Keratinocyte (primary cell): ENCODE measurements around the gene SLX4IP.

ENCODE experiments used
- CTCF ChIP-seq, 3 experiments: IDR thresholded peaks in 1 of 3; conservative IDR thresholded peaks in 1 of 3; optimal IDR thresholded peaks in 1 of 3; 2 replicates in 2 of 3; 3 replicates in 1 of 3; pipeline versions ENCODE3 to v1.5.1; 2011; ENCODE audit warnings: low read length in 3 of 3, mild to moderate bottlenecking in 3 of 3, moderate library complexity in 2 of 3, control low read depth in 1 of 3, inconsistent platforms in 1 of 3; ENCODE audit not compliant: insufficient read depth in 2 of 3; ENCODE audit errors: extremely low read depth in 1 of 3
- EZH2 ChIP-seq: IDR thresholded peaks from one replicate; pipeline ENCODE4 v1.6.1; 2012; ENCODE audit warnings: inconsistent platforms, mild to moderate bottlenecking, low read length, moderate library complexity

GRCh38 chr20:10662151-10662550 lies 227.0 kb downstream of the SLX4IP start:
- TF ChIP-seq CTCF (optimal IDR thresholded peaks at IDR 0.05 in 1 of 3, IDR thresholded peaks at IDR 0.05 in 1 of 3, conservative IDR thresholded peaks at IDR 0.05 in 1 of 3; ENCODE audit: extremely low read depth in 1 of 3, insufficient read depth in 2 of 3, low read length in 3 of 3) (no peak), EZH2 (no peak)
